AML-193 (cell line): ENCODE data around the gene ANKHD1.

Experiments used
- DNase-seq, 2 experiments: peaks; one replicate each; lab custom pipeline; 2025; lab: John Stamatoyannopoulos, UW

ANKHD1 gene, protein sequence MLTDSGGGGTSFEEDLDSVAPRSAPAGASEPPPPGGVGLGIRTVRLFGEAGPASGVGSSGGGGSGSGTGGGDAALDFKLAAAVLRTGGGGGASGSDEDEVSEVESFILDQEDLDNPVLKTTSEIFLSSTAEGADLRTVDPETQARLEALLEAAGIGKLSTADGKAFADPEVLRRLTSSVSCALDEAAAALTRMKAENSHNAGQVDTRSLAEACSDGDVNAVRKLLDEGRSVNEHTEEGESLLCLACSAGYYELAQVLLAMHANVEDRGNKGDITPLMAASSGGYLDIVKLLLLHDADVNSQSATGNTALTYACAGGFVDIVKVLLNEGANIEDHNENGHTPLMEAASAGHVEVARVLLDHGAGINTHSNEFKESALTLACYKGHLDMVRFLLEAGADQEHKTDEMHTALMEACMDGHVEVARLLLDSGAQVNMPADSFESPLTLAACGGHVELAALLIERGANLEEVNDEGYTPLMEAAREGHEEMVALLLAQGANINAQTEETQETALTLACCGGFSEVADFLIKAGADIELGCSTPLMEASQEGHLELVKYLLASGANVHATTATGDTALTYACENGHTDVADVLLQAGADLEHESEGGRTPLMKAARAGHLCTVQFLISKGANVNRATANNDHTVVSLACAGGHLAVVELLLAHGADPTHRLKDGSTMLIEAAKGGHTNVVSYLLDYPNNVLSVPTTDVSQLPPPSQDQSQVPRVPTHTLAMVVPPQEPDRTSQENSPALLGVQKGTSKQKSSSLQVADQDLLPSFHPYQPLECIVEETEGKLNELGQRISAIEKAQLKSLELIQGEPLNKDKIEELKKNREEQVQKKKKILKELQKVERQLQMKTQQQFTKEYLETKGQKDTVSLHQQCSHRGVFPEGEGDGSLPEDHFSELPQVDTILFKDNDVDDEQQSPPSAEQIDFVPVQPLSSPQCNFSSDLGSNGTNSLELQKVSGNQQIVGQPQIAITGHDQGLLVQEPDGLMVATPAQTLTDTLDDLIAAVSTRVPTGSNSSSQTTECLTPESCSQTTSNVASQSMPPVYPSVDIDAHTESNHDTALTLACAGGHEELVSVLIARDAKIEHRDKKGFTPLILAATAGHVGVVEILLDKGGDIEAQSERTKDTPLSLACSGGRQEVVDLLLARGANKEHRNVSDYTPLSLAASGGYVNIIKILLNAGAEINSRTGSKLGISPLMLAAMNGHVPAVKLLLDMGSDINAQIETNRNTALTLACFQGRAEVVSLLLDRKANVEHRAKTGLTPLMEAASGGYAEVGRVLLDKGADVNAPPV (N-terminal part only)

DNA sequence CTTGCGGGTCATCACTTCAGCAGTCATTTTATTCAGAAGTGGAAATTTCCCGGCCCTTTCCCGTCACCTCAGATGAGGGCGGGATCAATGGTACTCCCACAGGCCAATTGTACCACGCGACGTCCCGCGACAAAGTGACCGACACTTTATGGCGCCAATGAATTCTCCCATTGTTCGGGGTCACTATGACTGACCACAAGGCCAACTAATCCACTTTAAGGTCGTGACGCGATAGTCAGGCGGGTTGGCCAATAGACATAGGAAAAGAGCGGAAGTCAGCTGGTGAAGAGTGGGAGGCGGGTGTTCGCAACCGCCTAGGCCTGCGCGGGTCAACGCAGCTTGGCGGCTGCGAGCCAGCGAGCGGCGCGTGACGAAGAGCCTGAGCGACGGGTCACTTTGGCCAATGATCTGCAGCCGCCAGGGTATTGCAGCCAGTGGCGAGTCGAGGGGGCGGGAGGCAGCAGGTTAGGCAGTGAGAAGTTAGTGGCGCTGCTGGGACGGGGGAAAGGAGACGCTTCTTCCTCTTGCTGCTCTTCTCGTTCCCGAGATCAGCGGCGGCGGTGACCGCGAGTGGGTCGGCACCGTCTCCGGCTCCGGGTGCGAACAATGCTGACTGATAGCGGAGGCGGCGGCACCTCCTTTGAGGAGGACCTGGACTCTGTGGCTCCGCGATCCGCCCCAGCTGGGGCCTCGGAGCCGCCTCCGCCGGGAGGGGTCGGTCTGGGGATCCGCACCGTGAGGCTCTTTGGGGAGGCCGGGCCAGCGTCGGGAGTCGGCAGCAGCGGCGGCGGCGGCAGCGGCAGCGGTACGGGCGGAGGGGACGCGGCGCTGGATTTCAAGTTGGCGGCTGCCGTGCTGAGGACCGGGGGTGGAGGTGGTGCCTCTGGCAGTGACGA, at the start of gene ANKHD1:
Gene ANKHD1 (plus strand): TSS at position 472 of the 896 bp plus-strand sequence. CDS start 135 bp downstream, at position 607.
- DNase-seq = peak; percentile 98 to 99

DNA sequence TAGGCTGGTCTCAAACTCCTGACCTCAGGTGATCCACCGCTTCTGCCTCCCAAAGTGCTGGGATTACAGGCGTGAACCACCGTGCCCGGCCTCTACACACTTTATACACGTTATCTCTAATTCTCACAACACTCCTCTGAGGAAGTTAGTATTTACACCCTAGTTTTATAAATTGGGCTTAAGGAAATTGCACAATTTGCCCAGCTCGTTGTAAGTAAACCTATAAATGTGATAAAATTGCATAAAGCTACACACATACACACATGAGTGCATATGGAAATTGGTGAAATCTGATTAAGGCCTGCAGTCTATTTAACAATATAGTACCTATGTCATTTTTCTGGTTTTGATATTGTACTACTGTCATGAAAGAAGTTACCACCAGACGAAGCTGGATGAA, 46.1 kb upstream of the ANKHD1 start:
- DNase-seq = peak; percentile 40 to 45

DNA sequence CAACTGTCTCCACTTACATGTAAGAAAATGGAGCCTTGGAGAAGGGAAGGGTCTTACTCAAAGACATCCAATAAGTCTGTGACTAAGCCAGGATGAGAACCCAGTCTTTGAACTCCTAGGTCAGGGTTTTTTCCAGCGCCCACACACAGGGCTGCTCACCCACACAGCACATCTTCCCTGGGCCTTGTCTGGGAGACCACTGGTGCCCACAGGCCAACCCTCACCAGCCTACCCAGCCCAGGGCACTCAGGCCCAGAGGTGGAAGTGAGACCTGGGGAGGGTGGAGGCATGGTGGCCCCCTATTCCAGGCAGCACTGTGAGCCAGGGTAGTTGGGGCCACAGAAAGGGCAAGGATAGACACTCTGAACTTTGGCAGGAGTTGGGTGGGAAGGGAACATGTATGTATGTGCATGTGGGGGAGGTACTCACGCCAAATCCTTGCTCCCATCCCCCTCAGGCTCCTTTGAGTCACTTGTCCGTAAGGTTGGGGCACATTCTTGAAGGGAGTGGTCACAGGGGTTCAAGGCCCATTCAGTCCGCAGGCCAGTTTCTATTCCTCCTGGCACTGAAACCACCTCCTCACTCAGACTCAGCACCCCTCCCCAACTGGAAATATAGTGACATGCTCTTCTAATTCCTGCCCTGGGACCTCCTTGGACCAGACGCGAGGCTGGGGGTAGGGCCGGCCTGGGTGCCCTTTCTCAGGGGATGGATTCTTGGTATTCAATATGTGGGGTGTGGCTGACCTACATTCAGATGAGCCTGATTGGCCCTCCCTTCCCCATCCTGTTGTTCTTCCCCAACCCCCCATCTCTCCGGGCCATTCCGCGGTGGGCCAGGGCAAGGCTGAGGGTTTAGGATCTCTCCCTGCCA, 44.5 kb upstream of the ANKHD1 start:
- no peak for DNase-seq

DNA sequence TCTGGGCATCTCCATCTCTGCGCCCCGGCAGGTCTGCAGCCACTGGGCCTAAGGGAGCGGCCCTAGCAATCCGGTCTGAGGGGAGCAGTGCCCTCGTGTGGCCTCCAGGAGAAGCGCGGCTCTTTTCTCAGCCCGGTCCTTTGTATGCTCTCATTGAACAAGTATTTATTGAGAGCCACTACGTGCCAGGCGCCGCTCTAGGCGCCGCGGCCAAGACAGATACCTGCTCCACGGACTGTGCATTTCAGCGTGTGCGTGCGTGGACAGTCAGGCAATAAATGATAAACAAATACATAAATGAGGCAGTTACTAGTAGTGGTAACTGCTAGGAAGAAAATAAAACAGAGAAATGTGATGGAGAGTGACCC, 43.9 kb upstream of the ANKHD1 start:
- DNase-seq = peak; percentile 73 to 76

DNA sequence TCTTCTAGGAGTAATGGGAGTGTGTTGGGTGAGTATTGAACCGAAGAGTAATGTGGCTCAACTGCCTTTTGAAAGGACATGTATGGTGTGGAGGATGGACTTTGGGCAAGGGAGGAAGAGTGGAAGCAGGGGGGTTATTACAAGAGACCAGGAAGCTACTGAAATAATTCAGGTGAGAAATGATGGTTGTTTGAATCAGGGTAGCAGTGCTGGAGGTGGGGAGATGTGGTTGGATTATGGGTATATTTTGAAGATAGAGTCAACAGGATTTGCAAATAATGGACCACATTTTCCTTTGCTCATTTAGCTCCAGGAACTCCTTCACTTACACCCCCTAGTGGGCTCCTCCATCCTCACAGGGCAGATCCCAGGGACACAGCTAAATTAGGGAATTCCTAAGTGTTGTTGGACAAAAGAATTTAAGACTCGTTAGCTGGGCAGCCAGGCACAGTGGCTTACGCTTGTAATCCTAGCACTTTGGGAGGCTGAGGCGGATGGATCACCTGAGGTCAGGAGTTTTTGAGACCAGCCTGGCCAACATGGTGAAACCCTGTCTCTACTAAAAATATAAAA, 42.8 kb upstream of the ANKHD1 start:
- DNase-seq = no peak

DNA sequence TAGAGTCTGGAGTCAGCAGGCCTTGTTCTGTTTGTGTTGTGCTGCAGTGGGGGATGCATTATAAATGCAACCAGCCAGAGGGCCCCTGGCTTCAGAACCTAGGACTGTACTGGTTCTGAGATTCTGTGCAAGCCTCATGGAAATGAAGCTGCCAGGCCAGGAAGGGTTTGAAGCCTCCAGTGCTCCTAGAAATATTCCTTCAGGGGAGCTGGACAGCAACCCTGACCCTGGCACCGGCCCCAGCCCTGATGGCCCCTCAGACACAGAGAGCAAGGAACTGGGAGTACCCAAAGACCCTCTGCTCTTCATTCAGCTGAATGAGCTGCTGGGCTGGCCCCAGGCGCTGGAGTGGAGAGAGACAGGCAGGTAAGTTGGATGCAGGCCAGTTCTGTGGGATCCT, 41.5 kb upstream of the ANKHD1 start, which contains the start of gene SLC4A9:
Gene SLC4A9 (plus strand): TSS at position 94 of the 400 bp plus-strand sequence. CDS start 43 bp downstream, at position 137.
- no peak for DNase-seq

DNA sequence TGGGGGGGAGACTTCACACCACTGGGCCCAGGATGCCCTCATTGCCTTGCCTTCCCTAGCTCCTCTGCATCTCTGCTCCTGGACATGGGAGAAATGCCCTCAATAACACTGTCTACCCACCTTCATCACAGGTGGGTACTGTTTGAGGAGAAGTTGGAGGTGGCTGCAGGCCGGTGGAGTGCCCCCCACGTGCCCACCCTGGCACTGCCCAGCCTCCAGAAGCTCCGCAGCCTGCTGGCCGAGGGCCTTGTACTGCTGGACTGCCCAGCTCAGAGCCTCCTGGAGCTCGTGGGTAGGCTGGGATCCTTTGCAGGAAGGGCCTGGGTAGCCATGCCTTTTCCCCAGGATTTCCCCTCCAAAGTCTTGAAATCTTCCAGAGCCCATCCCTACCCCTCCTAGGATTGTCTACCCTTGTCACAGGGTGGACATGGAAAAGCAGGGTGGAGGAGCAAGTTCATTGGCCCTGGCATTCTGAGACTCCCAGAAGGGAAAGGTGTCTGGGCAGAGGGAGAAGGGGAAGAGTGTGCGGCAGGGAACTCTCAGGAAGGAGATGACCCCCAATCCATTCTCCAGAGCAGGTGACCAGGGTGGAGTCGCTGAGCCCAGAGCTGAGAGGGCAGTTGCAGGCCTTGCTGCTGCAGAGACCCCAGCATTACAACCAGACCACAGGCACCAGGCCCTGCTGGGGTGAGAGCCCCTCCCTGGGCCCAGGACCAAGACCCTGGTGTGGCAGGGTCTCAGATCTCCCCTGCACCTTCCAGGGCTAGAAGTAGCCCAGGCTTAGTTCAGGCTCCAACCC, 40.8 kb upstream of the ANKHD1 start:
- no peak for DNase-seq

DNA sequence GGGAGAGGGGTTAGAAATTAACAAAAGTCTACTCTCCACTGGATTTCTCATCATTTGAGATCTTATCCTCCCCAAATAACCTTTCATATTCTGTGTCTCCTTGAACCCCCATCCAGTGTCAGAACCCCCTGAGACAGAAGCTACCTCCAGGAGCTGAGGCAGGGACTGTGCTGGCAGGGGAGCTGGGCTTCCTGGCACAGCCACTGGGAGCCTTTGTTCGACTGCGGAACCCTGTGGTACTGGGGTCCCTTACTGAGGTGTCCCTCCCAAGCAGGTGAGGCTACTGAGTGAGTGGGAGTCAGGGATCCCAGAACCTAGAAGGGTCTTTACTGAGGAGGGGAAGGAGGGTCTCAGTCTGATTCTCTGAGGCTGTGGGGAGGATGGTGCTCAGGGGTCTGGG, 39.7 kb upstream of the ANKHD1 start:
- no peak for DNase-seq

DNA sequence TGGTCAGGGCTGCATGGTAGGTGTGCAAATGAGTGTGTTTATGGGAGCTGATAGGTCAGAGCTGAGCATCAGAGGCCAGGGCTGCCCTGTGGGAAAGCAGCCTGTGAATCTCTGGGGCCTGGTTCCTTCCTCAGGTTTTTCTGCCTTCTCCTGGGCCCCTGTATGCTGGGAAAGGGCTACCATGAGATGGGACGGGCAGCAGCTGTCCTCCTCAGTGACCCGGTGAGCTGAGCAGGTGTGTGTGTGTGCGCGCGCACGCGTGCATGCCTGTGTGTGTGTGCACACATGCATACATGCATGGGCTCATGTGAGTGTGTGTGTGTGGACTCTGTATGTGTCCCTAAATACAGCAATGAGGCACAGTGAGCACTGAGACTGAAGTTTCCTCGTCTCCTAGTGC, 39.3 kb upstream of the ANKHD1 start:
- DNase-seq = no peak

DNA sequence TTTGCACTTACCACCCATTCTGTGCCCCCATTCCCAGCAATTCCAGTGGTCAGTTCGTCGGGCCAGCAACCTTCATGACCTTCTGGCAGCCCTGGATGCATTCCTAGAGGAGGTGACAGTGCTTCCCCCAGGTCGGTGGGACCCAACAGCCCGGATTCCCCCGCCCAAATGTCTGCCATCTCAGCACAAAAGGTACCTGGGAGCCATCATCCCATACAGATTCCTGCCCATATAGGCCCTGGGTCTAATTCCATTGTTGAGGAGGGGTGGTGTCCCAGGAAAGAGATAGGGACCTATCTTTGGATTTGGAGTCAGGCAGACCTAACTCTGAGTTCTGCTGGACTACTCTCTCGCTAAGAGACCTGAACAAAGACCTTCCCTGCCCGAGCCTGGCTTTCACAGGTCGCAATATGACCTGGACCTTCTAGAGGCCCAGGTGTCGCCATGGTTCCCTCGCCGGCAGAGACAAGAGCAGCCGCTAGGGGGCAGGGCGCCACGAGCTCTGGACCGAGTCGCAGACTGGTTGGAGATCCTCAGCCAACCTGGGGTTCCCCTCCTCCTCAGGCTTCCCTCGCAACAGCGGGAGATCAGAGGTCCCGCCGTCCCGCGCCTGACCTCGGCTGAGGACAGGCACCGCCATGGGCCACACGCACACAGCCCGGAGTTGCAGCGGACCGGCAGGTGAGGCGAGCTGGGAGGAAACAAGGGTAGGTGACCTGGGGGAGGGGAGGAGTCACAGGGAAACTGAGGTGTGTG, 38.6 kb upstream of the ANKHD1 start:
- DNase-seq = peak; percentile 46 to 62

DNA sequence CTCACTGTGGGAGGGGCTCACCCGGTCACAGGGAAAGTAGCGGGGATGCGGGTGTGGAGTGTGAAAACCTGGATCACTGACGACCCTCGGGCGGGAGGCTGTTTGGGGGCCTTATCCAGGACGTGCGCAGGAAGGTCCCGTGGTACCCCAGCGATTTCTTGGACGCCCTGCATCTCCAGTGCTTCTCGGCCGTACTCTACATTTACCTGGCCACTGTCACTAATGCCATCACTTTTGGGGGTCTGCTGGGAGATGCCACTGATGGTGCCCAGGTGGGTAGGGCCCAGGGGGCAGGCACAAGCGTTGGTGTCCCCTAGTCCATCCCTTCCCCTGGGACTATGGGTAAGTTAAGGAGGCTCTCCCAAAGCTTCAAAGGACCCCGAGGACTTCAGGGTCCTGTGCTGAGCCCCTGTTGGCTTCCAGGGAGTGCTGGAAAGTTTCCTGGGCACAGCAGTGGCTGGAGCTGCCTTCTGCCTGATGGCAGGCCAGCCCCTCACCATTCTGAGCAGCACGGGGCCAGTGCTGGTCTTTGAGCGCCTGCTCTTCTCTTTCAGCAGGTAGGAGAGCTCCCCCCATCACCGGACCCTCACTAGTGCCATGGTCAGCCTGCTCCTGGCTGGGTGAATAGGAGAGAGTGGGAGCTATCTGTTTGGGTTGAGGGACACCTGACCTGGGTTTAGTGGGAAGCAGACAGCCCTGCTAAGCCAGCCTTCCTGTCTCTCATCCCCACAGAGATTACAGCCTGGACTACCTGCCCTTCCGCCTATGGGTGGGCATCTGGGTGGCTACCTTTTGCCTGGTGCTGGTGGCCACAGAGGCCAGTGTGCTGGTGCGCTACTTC, 37.8 kb upstream of the ANKHD1 start:
- no peak for DNase-seq

DNA sequence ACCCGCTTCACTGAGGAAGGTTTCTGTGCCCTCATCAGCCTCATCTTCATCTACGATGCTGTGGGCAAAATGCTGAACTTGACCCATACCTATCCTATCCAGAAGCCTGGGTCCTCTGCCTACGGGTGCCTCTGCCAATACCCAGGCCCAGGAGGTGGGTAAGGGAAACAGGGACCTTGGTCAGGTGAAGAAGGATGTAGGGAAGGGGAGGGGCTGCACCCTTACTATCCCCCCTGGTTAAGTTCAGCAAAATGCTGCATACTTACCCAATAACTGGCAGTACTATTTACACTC, 37.2 kb upstream of the ANKHD1 start:
- DNase-seq = no peak

DNA sequence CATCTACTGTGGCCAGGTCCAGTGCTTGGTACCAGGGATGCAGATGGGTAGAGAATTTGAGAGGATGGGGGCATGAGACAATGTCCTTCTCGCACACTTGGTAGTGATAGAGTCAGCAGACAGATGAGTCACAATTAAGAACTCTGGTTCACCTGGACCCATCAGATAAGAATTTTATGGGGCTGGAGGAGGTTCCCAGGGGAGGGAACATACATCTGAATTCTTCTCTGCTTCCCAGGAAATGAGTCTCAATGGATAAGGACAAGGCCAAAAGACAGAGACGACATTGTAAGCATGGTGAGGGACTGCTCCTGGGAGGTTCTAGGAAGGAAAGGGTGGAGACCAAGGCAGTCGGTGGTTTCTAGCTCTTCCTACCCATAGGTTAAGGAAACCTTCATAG, 36.4 kb upstream of the ANKHD1 start:
- DNase-seq = no peak

DNA sequence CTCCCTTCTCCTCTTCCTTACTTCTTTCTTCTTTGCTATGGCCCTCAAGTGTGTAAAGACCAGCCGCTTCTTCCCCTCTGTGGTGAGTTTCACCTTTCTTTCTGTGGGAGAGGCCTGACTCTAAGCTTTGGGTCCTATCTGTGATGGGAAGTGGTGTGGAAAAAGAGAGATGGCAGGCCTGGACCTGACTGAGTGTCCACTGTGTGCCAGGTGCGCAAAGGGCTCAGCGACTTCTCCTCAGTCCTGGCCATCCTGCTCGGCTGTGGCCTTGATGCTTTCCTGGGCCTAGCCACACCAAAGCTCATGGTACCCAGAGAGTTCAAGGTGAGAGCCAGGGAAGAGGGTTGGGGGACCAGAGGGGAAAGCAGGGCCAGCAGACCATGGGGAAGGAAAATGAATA, 35.7 kb upstream of the ANKHD1 start:
- DNase-seq = no peak

DNA sequence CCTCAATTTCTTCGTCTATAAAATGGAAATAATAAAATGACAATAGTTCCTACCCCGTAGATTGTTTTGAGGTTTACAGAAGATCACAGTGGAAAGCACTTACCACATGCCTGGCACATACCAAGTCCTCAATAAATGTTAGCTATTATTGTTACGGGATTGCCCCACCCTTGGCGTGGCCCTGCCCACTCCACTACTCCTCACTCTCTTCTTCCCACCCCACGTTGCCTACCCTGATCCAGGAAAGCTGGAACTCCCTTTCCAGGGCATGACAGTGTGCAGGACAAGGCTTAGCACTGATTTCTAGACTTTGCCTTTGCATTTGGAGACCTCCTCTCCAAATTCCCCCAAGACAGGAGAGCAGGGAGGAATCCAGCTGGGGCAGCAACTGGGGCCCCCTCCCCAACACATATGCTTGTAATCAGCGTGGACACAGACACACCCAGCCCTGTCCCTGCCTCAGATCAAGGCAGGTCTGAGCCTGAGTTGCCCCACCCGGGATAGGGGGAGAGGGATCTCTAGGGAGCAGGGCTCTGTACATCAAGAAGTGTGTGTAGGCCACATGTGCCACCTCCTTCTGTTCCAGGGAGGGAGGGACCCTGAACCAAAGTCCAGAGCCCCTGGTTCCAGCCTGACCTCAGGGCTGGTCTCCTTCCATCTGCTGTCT, 34.9 kb upstream of the ANKHD1 start:
- no peak for DNase-seq

DNA sequence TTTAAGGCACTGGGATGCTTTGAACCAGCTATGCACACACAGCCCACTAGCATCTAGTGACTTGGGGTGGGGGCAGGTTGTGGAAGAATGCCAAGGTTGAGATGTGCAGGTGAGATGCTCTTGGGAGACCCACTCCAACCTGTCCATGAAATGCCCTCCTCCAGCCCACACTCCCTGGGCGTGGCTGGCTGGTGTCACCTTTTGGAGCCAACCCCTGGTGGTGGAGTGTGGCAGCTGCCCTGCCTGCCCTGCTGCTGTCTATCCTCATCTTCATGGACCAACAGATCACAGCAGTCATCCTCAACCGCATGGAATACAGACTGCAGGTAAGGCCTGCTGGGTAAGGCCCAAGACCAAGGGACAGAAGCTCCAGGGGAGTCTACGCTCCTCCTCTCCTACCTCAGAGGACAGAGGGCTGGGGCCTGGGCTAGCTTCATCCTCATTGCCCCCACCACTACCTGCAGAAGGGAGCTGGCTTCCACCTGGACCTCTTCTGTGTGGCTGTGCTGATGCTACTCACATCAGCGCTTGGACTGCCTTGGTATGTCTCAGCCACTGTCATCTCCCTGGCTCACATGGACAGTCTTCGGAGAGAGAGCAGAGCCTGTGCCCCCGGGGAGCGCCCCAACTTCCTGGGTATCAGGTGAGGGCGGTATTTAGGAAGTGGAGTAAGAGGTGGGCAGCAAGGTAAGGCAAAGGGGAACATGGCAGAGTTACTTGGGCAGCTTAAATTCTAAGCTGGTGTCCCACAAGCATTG, 34.2 kb upstream of the ANKHD1 start:
- no peak for DNase-seq
